ENCODE results near the gene DGKB.

The DGKB gene

DNA sequence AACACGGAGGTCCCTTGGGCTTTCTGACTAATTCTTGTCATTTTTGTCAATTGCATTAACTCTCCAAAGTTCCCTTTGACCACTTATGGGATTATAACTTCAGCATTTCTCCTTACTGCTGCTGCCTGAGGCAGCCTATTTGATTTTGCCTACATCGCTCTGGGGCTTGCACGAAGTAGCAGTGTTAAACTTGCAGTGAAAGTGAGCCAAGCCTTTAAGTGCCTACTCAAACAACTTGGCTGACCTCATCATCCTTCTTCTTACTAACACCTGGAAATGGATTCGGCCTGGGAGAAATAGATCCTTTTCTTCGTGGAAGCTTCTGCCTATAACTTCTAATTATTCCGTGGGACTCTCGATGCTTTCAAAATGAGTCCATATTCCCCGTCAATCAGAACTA is 76.6 kb downstream of the DGKB start:
- DNase-seq (ENCODE audit: low read depth in 2 of 3, low spot score in 2 of 3) = no peak

DNA sequence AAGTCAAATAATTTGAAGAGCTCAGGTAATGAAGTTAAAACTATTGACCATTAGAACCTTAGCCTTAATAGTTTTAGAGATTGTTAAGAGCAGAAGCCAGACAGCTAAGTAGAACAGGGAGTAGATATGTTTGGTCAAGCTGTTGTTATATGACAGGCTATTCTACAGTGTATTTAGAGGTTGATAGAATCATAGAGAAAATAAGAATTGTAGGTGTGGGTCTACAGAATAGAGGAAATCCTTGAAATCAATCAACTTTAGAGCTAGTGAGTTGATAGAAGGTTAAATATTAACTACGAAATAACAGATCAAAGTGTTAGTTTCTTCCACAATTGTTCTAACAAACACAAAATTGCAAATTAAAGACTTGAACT is 80.1 kb downstream of the DGKB start:
- DNase-seq (ENCODE audit: low read depth in 2 of 3, low spot score in 2 of 3) = no peak

DNA sequence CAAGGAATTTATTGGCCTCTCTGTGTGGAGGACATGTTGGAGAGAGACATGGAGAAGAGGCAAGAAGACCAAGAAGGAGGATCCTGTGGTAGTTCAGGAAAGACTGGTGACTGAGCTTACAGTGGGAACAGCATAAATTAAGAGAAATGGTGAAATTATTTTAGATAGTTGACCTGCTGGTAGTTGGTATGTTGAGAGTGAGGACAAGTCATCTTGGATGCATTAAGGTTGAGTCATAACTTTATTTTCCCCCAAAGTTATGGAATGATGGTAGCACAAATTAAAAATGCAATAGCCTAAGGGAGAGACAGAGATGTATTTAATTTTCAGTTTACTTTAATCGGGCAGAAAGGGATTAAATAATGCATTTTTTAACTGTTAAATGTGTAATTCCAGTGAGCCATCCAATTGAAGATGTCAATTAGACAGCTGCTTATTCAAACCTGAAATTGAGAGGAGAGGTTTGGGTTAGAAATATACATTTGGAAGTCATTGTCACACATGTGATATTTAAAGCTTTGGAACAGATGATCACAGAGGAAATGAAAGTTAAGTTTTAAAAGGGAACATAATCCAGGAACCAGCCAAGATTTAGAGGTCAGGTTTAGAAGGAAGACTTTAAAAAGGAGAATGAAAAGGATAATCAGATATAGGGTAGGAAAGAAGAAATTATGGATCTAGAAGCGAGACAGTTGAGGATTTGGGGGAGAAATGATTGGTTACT is 80.6 kb downstream of the DGKB start:
- no peak for DNase-seq (ENCODE audit: low read depth in 2 of 3, low spot score in 2 of 3)

DNA sequence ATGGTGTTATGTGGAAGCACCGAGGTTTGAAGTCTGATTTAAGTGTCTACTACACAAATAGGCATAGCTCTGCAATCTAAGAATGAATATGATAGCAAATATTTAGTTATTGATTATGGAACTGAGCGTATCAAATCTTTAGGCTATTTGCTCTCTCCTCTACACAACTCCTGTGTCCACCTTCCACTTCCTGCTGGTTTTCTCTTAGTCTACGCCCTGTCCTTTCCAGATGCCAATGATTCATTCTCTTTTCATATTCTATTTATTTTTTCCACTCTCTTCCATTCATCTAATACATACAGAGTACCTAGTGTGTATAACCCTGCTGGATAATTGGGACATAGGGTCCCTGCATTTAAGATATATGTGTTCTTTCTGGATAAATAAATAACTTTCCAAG is 83.7 kb downstream of the DGKB start:
- DNase-seq (ENCODE audit: low read depth in 2 of 3, low spot score in 2 of 3) = no peak

DNA sequence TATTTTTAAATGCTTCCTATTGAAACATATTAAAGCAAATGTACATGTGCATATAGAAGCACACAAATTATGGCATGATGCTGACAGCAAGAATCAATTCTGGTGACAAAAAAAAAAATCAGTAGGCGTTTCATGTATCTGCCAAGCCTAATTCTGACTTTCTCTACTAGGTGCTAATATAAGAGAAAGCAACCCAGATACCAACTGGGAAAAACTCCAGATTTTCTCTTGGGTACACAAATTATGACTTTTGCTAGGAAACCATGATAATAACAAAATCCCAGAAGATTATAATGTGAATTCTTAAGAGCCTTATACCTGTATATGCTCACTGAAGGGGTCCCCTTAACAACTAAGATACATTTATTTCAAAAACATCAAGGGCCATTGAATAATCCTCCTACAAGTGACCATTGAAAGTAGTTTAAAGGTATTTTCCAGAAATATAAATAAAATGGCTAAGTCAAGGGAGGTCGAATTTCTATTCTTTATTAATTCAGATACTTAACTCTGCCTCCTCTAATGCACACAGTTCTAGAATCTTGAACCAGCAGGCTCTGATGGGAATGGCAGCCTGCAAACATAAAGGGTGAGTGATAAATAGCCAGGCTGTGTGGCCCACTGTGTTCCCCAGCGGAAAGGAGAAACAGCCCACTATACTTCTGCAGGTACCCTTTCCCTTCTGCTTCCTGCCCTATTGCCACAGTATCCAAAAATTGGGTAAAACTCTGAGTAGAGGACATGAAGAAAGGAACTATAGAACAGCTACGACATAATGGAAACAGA is 84.5 kb downstream of the DGKB start:
- DNase-seq (ENCODE audit: low read depth in 2 of 3, low spot score in 2 of 3) = no peak

DNA sequence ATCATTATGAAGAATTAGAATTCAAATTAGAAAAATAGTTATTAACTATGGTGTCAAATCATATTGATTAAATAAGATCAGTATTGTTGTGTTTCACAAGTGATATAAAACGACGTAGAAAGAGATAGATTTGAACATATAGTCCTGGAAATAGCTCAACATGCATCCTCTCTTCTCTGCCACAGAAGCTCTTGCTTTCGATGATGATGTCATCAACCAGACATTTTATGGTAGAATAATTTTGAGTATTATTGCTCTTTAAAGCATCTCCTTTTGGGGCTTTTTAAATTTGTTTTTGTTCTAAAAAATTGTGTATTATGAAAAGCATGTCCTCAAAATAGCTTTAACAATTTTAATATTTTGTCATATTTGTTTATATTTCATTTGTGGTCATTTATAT is 95.0 kb downstream of the DGKB start:
- no peak for DNase-seq (ENCODE audit: low read depth in 2 of 3, low spot score in 2 of 3)

DNA sequence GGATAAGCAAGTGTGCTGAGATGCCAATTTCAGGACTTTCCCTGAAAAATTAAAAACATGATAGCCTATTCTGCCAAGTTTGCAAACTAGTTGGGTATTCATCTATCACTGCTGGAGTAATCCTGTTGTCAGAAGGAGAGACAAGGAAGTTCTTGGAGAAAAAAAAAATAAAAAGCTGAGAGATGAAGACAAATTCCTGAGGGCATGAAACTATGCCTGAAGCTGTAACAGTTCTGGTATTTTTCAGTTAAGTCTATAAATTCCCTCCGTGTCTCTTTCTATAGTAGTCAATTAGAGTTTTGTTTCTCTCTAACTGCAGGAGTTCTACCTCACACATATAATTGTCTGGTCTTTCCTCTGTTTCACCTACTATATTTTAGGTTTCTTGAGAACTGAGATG is 95.7 kb downstream of the DGKB start:
- DNase-seq (ENCODE audit: low read depth in 2 of 3, low spot score in 2 of 3) = no peak

DNA sequence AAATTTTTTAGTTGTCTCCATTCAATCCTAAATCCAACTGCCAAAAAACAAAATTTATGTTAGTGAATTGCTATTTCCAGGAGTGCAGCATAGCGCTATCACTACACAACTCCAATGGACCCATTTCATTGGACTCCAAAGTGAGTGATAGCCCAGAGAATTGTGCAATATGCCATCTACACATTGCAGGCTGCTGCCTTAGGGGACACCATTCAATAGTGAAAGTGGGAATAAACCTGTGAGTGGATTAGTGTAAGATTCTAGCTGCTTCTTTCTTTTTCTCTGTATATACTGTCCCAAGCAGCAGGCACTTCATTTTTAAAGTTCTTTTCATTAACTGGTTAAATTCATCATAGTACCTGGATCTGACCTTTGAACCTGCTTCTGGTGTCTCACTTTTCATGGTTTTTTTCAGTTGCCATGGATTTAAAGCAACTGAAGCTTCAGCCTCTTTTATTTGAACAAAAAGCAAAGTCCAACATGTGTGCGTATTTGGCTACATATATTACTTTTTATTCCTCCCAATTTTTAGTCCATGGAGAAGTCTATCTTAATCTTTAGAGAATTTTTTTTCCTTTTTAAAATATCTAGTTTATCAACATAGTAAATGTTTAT is 97.3 kb downstream of the DGKB start:
- no peak for DNase-seq (ENCODE audit: low read depth in 2 of 3, low spot score in 2 of 3)

DNA sequence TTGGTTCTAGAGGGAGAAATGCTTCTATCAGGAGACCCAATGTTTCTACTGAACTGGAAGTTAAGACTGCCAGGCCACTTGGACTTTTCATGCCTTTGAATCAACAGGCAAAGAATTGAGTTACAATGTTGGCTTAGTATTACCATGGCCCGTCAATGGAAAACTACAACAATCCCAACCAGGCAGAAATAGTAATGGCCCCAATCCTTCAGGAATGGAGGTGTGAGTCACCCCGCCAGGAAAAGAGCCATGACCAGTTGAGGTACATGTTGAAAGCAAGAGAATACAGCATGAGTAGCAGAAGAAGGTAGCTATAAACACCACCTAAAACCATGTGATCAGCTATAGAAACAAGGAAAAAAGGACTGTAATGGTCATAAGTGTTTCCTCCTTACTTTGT is 101.9 kb downstream of the DGKB start:
- no peak for DNase-seq (ENCODE audit: low read depth in 2 of 3, low spot score in 2 of 3)

DNA sequence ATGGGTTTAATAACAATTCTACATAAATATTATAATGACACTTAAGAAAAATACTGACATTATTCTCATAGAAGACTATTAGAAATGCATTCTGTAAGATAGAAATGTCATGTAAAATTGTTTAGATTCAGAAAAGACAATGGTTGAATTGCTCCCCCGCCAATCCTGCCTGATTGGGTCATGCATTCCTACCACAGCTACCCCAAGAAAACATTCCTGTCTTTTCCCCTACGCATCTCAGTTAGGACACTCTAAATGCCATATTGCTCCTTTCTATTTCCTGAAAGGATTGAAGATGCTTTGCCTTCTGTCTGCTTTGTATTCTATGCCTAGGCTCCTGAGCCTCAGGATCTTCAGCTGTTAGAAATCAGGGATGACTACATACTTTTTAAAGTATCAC is 109.4 kb downstream of the DGKB start:
- DNase-seq (ENCODE audit: low read depth in 2 of 3, low spot score in 2 of 3) = no peak

DNA sequence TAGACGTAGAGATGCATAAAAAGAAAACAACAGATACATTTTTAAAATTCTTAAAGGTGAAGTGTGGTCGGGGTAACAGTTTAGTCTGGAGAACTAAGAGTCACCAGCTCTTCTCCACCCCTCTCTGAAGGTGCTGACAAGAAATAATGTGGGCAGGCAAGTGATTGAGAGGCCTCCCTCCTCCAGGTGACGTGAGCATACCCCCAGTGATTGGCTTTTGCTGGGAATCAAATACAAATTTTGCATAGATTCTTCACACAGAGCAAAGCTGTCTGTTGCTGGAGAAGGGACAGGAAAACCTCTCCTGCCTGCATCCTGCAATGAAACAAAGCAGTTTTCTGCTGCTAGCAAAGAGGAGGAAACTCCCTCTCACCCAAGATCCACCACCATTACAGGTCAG is 115.0 kb downstream of the DGKB start:
- DNase-seq (ENCODE audit: low read depth in 2 of 3, low spot score in 2 of 3) = no peak

DNA sequence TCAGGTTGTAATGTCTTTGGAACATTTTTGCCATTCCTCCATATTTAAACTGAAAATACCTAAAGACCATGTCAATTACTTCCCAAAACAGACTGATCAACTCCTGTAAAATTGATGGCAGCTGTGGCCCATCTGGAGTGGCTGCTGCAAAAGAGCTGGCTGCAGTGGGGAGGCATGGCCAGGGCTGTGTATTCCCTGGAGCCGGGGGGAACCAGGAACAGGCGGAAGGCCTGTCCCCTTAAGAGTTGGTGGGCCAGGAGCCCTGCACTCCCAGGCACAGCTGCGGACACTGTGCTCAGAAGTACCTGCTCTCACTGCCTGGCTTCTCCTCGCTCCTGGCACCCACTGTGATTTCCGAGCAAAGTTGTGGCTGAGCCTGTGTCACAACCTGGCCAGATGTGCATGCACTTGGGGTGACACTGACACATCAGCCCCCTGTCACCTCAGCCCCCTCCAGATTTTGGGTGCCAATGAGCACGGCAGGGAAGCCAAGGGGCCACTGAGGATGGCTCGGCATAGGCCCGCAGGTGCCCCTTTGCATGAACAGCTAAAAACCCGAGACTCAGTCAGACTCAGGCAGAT is 116.1 kb downstream of the DGKB start:
- DNase-seq (ENCODE audit: low read depth in 2 of 3, low spot score in 2 of 3) = no peak

DNA sequence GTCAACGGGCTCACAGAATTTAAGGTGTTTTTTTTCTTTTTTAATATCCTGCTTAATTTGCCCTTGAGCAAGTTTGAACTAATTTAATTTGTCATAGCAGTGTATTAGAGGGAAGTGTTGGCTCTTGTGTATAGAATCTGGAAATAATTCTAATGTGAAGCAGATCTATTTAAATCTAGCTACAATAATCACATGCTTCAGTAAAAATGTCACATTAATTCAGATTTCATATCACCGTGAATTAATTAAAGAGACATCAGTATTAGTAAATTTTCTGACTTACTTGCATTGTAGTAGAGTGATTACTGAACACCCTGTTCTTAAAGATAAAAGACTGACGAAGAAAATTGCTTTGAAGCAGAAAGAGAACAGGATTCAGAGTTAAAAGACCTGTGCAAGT is 124.7 kb downstream of the DGKB start:
- DNase-seq (ENCODE audit: low read depth in 2 of 3, low spot score in 2 of 3) = no peak

DNA sequence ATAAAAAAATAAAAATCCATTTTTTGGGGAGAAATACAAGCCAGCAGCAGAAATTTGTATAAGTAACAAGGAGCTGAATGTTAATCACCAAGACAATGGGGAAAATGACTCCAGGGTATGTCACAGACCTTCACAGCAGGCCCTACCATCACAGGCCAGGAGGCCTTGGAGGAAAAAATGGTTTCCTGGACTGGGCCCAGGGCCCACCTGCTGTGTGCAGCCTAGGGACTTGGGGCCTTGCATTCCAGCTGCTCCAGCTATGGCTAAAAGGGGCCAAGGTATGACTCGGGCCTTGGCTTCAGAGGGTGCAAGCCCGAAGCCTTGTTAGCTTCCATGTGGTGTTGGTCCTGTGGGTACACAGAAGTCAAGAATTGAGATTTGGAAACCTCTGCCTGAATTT is 126.3 kb downstream of the DGKB start:
- DNase-seq (ENCODE audit: low read depth in 2 of 3, low spot score in 2 of 3) = no peak

DNA sequence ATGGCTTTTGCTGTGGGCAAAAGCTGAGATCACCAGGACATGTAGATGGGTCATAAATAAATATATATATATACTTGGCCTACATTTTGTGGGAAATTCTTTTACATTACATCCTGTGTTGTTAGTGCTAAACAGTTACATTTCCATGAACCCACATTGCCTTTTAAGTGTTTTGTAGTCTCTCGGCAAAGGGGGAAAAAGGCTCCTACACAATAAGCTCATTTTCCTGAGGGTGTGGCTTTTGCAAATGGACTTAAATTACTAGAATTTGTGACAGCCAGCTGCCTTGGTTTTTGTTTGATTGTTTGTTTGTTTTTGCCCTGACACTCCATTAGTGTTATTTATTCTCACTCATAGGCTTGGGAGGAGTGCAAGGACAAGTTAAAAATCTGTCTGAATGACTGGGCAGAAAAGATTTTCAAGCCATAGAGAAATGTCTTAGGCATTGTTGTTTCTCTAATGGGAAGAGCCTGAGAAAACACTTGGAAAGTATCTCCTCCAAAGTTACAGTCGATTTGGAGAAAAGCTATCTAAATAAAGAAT is 128.8 kb downstream of the DGKB start:
- DNase-seq (ENCODE audit: low read depth in 2 of 3, low spot score in 2 of 3) = no peak

DNA sequence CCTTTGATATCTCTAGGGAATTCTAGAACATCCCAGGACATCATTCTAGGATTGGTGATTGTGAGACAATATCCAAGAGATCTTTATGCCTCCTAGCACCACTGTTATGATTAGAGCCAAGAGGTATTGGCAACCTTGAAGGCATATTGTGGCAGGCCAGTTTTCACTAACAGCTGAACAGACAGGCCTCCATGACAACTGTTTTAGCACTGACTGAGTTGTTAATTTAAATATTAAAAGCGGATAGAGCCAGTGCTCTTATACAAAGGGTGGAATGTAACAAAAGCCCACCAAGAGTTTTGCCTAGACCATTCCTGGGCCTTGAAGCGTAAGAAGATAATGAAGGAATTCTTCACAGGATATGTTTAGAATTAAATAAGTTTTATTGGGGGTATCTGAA is 131.9 kb downstream of the DGKB start:
- DNase-seq (ENCODE audit: low read depth in 2 of 3, low spot score in 2 of 3) = no peak

DNA sequence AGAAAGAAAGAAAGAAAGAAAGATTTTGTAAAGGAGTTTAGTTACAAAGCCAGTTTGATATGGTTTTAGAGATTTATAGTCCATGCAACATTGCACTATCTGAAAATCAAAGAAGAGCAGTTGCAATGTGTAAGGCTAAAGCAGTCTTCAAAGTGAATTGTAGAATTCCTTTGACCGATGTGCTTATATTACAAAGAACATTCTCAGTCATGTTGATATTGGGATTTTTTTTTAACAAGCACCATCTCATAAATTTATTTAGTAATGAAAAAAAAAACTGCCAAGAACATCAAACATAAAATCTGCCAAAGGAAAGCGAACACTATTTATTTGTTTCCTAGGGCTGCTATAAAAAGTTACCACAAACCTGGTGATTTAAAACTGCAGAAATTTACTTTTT is 133.3 kb downstream of the DGKB start:
- DNase-seq (ENCODE audit: low read depth in 2 of 3, low spot score in 2 of 3) = no peak

DNA sequence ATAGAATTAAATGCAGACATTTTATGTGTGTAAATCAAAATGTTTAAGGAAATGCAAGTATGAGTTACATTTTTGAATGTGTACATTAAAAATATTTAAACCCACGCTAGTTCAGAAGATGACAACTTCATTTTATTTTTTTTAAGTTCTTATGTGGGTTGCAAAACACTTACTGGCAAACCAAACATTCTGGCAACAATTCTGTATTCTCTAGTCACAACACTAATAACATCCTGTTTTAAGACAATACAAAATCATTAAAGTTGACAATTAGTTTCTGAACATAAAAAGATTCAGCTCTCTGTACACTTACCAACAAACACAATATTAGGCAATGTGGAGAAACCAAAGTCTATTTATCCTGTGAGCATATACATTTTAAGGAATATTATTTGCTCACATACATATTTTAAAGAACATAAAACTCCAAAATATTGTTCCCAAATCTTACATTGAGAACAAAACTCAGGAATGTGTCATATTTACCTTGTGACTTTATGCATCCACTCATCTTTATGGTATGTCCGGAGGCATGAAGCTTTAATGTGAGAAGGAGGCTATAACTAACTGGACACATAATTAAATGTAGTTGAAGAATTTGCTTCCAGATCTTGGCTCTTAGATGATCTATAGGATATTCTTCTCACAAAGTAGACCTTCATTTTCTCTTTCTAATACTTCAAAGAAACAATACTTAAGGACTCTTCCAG is 134.7 kb downstream of the DGKB start:
- DNase-seq (ENCODE audit: low read depth in 2 of 3, low spot score in 2 of 3) = no peak

DNA sequence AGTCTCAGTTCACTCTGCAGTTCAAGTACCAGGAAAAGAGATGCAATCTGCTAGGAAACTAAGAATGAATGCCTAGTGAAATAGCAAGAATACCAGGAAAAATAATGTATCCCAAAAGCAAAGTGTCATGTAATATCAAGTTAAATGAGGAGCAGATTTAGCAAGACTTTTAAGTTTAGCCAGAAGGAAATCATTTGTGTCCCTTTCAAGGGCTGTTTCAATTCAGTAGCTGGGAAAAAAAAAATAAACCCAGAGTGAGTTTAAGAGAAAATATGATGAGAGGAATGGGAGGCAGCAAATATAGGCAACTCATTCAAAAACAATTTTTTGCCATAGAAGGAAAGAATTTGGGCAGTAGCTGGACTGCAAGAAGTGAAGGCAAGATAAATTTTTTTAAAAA is 135.8 kb downstream of the DGKB start:
- DNase-seq (ENCODE audit: low read depth in 2 of 3, low spot score in 2 of 3) = no peak

DNA sequence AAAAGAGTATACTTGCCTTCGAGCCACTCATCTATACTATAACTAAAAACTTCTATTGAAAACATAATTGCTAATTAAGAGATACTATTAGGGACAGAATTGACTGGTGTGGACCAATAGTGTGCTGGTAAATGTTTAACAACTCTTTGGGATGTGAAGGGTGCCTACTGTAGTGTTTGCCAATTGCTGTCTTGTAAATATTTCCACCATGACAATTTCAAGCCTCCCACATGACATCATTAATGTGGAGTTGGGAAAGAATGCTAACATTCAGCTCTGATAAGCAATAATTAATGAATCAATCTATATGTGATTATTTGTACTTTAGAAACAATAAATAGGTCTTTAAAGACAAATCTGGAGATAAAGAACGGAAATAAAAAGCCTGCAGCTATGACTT is 136.8 kb downstream of the DGKB start:
- DNase-seq (ENCODE audit: low read depth in 2 of 3, low spot score in 2 of 3) = no peak

DNA sequence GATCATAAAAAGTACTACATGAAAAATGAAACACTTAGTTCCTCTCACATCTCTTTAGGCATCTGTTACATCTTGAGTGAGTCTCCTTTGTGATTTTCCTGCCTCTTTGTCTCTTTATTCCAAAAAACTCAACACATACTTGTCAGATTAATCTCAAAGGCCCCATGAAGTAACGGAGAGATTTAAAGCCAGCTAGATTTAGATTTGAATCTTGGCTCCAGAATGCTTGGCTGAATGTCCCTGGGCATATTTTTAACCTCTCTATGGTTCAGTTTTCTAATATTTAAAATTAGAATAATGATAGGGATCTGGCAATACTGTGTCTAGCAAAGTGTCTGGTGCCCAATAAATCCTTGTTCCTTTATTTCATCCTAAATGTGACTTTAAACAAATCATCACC is 140.0 kb downstream of the DGKB start:
- DNase-seq (ENCODE audit: low read depth in 2 of 3, low spot score in 2 of 3) = no peak
